ENCODE data around the gene TERC.

TERC gene

GRCh38 chr3:169787120-169787519 lies 22.3 kb upstream of the TERC start:
- ChIA-PET POLR2A (ENCODE audit: low non-redundant PET) (no interaction called here), CTCF (interaction anchor here (0.7 kb wide), 1 partner anchor 125 kb away, joined by 4 read pairs; no protein-coding TSS in a partner anchor)
- TF ChIP-seq CTCF (conservative IDR thresholded peaks at IDR 0.05; ENCODE audit: low read depth): no peak
- H3K27ac ChIP-seq: no peak overlapping the region
- no peak for DNase-seq (ENCODE audit: low spot score)

GRCh38 chr3:169781209-169781855 lies 16.5 kb upstream of the TERC start:
- POLR2A ChIA-PET (ENCODE audit: low non-redundant PET): no interaction called here
- no peak overlapping the region for H3K27ac ChIP-seq
- TF ChIP-seq CTCF (conservative IDR thresholded peaks at IDR 0.05; ENCODE audit: low read depth): no peak
- no peak for DNase-seq (ENCODE audit: low spot score)
- CTCF ChIA-PET: no interaction called here

GRCh38 chr3:169780742-169781141 lies 15.9 kb upstream of the TERC start:
- no peak for DNase-seq (ENCODE audit: low spot score)
- H3K27ac ChIP-seq: no peak overlapping the region
- TF ChIP-seq CTCF (conservative IDR thresholded peaks at IDR 0.05; ENCODE audit: low read depth): no peak
- CTCF ChIA-PET: no interaction called here
- POLR2A ChIA-PET (ENCODE audit: low non-redundant PET): no interaction called here

GRCh38 chr3:169777822-169778221 lies 13.0 kb upstream of the TERC start:
- POLR2A ChIA-PET (ENCODE audit: low non-redundant PET): no interaction called here
- DNase-seq (ENCODE audit: low spot score): no peak
- TF ChIP-seq CTCF (conservative IDR thresholded peaks at IDR 0.05; ENCODE audit: low read depth): no peak
- CTCF ChIA-PET: interaction anchor here (0.5 kb wide), 1 partner anchor 691 kb away, joined by 4 read pairs; no protein-coding TSS in a partner anchor
- H3K27ac ChIP-seq: no peak overlapping the region

- POLR2A ChIA-PET (ENCODE audit: low non-redundant PET): no interaction called here
- no peak for TF ChIP-seq CTCF (conservative IDR thresholded peaks at IDR 0.05; ENCODE audit: low read depth)
- CTCF ChIA-PET: interaction anchor here (0.7 kb wide), 1 partner anchor 382 kb away, joined by 3 read pairs; no protein-coding TSS in a partner anchor
- no peak for DNase-seq (ENCODE audit: low spot score)
- no peak overlapping the region for H3K27ac ChIP-seq
Measured at GRCh38 chr3:169774186-169774585, 9.3 kb upstream of the TERC start.

- peak; percentile 74 for DNase-seq (ENCODE audit: low spot score)
- CTCF ChIA-PET: no interaction called here
- peak within 1 kb of the TSS; percentile 98 for H3K27ac ChIP-seq
- TF ChIP-seq CTCF (conservative IDR thresholded peaks at IDR 0.05; ENCODE audit: low read depth): no peak
- POLR2A ChIA-PET (ENCODE audit: low non-redundant PET): interaction anchor here (0.6 kb wide), 1 partner anchor 36 kb away, joined by 6 read pairs; no protein-coding TSS in a partner anchor
Measured at GRCh38 chr3:169772897-169773816, 8.3 kb upstream of the TERC start, which contains the start of gene MYNN. Gene MYNN (plus strand): TSS chr3:169773396. CDS start chr3:169774296, 900 bp downstream.
